Liver (tissue), 9 donors: ENCODE results near the gene CEP20. TPM values are rescaled to one million over a fixed set of nuclear protein-coding genes. Genes with fewer than 3 reads are reported as not detected.

ENCODE experiments used
- DNase-seq: peaks from one replicate; pipeline ENCODE4 v3.0.0-alpha.2; 2017; ENCODE audit warnings: low spot score
- H3K27ac ChIP-seq, 2 donors: one replicate each; pipeline ENCODE4 v1.7.0; 2013; ENCODE audit warnings: inconsistent platforms in 2 of 2, low read length in 2 of 2, control low read depth in 1 of 2, low read depth in 1 of 2, mild to moderate bottlenecking in 1 of 2
- H3K27me3 ChIP-seq, 4 donors: one replicate each; pipeline versions ENCODE4 v1.6.1 to v1.7.0; 2013; ENCODE audit warnings: low read length in 3 of 4, inconsistent platforms in 1 of 4, mild to moderate bottlenecking in 1 of 4, moderate library complexity in 1 of 4; ENCODE audit not compliant: control insufficient read depth in 4 of 4, insufficient read depth in 4 of 4
- H3K36me3 ChIP-seq, 4 donors: one replicate each; pipeline versions ENCODE4 v1.6.1 to v1.7.0; 2013; ENCODE audit warnings: low read length in 3 of 4, mild to moderate bottlenecking in 3 of 4, low read depth in 1 of 4, moderate library complexity in 1 of 4; ENCODE audit not compliant: control insufficient read depth in 4 of 4, insufficient read depth in 3 of 4
- H3K4me1 ChIP-seq, 4 donors: one replicate each; pipeline versions ENCODE4 v1.6.1 to v1.7.0; 2013; ENCODE audit warnings: low read length in 3 of 4, mild to moderate bottlenecking in 3 of 4, moderate library complexity in 1 of 4; ENCODE audit not compliant: control insufficient read depth in 4 of 4, insufficient read depth in 4 of 4
- H3K4me3 ChIP-seq, 3 donors: one replicate each; pipeline versions ENCODE4 v1.6.1 to v1.7.0; 2013; ENCODE audit warnings: low read length in 3 of 3, control low read depth in 1 of 3, low read depth in 1 of 3, mild to moderate bottlenecking in 1 of 3
- H3K9ac ChIP-seq, 2 donors: one replicate each; pipeline ENCODE4 v1.7.0; 2013; ENCODE audit warnings: low read length in 2 of 2, mild to moderate bottlenecking in 2 of 2, moderate library complexity in 2 of 2, control low read depth in 1 of 2, low read depth in 1 of 2
- H3K9me3 ChIP-seq, 4 donors: one replicate each; pipeline versions ENCODE4 v1.6.1 to v1.7.0; 2013; ENCODE audit warnings: low read length in 3 of 4; ENCODE audit not compliant: control insufficient read depth in 4 of 4
- ATF3 ChIP-seq: IDR thresholded peaks from 2 replicates; pipeline ENCODE4 v1.6.1; 2016; ENCODE audit warnings: antibody characterized with exemption
- CTCF ChIP-seq: fragments of 150-350 bp; IDR thresholded peaks from 2 replicates; pipeline ENCODE4 v1.5.1; 2017; ENCODE audit warnings: improper control_type of control experiment, low read depth, low read length; ENCODE audit not compliant: missing input control
- EGR1 ChIP-seq, 2 donors: IDR thresholded peaks; 2 replicates each; pipeline ENCODE4 v1.6.1; 2016 to 2018; ENCODE audit warnings: antibody characterized with exemption in 2 of 2, low read depth in 2 of 2
- FOXA1 ChIP-seq: IDR thresholded peaks from 2 replicates; pipeline ENCODE4 v1.6.1; 2016; ENCODE audit warnings: antibody characterized with exemption
- FOXA2 ChIP-seq: IDR thresholded peaks from 2 replicates; pipeline ENCODE4 v1.6.1; 2016; ENCODE audit warnings: antibody characterized with exemption
- GABPA ChIP-seq, 2 donors: IDR thresholded peaks in 1 of 2; conservative IDR thresholded peaks in 1 of 2; 2 replicates each; pipeline ENCODE4 v1.6.1; 2016; ENCODE audit warnings: antibody characterized with exemption in 2 of 2, mild to moderate bottlenecking in 1 of 2, moderate library complexity in 1 of 2
- HNF4A ChIP-seq, 2 donors: conservative IDR thresholded peaks; 2 replicates each; pipeline ENCODE4 v1.6.1; 2016; ENCODE audit warnings: antibody characterized with exemption in 2 of 2, mild to moderate bottlenecking in 2 of 2
- HNF4G ChIP-seq: IDR thresholded peaks from 2 replicates; pipeline ENCODE4 v1.6.1; 2016; ENCODE audit warnings: antibody characterized with exemption
- JUND ChIP-seq, 2 donors: IDR thresholded peaks; 2 replicates each; pipeline ENCODE4 v1.6.1; 2016; ENCODE audit warnings: antibody characterized with exemption in 2 of 2
- MAX ChIP-seq: IDR thresholded peaks from 2 replicates; pipeline ENCODE4 v1.6.1; 2016; ENCODE audit warnings: antibody characterized with exemption
- NR2F2 ChIP-seq: IDR thresholded peaks from 2 replicates; pipeline ENCODE4 v1.6.1; 2016; ENCODE audit warnings: antibody characterized with exemption
- RAD21 ChIP-seq, 2 donors: IDR thresholded peaks; 2 replicates each; pipeline ENCODE4 v1.6.1; 2016; ENCODE audit warnings: antibody characterized with exemption in 2 of 2, mild to moderate bottlenecking in 2 of 2
- REST ChIP-seq: IDR thresholded peaks from 2 replicates; pipeline ENCODE4 v1.6.1; 2016; ENCODE audit warnings: antibody characterized with exemption, mild to moderate bottlenecking
- RXRA ChIP-seq, 2 donors: IDR thresholded peaks; 2 replicates each; pipeline ENCODE4 v1.6.1; 2017 to 2018; ENCODE audit warnings: antibody characterized with exemption in 2 of 2, mild to moderate bottlenecking in 1 of 2
- SP1 ChIP-seq: IDR thresholded peaks from 2 replicates; pipeline ENCODE4 v1.6.1; 2018; ENCODE audit warnings: antibody characterized with exemption, mild to moderate bottlenecking
- YY1 ChIP-seq: IDR thresholded peaks from 2 replicates; pipeline ENCODE4 v1.6.1; 2016; ENCODE audit warnings: antibody characterized with exemption, mild to moderate bottlenecking
- WGBS: extraction: QIAGEN DNeasy Blood & Tissue Kit; methylation state at CpG from one replicate; pipeline ENCODE4 v1.1.7; 2013; 5-methylcytosine and 5-hydroxymethylcytosine counted together
- polyA plus RNA-seq, 2 donors: library from polyadenylated mRNA; stranded (reverse) in 1 of 2; unstranded in 1 of 2; fragments of 200-250 nt in 1 of 2; fragments of >200 nt in 1 of 2; fragmentation: Nextera tagmentation in 1 of 2; extraction: Ambion mirVana in 1 of 2; gene quantifications; one replicate each; pipeline versions ENCODE4 v1.2.1 to v1.2.3, GENCODE V29; 2013 to 2015
- total RNA-seq, 2 donors: library from RNA; depleted of rRNA; stranded (reverse); fragments of >200 nt; gene quantifications; one replicate each; pipeline ENCODE4 v1.2.3, GENCODE V29; 2014
- donor health status: healthy.
- donor health status: healthy.
- donor health status: healthy.
- donor health status: healthy.
- donor health status: healthy.

The CEP20 gene
- total and polyA plus RNA-seq, 4 donors, result 10.7 to 19.2 (median 13.3) TPM

- no peaks in the 10 kb centered on the region for H3K4me1 ChIP-seq
- TF ChIP-seq FOXA2 (no peak), YY1 (no peak), RXRA (IDR thresholded peaks at IDR 0.05) (no peak), NR2F2 (peak; percentile 44)
- no peak for DNase-seq
- H3K9ac ChIP-seq, result no peak overlapping the region
- no peaks in the 10 kb centered on the region for H3K9me3 ChIP-seq
- no peaks in the 10 kb centered on the region for H3K27me3 ChIP-seq
- H3K27ac ChIP-seq, result no peak overlapping the region
- H3K4me3 ChIP-seq, result no peak overlapping the region
- no peaks in the 10 kb centered on the region for H3K36me3 ChIP-seq
- 57% methylated on average over 9 of the region's 9 CpGs for WGBS
These were observed 58.9 kb downstream of the CEP20 start for GRCh38 chr16:15829460-15829859.

GRCh38 chr16:15827709-15828343, 60.6 kb downstream of the CEP20 start:
- no peak overlapping the region for H3K9ac ChIP-seq
- H3K36me3 ChIP-seq, result no peaks in the 10 kb centered on the region
- H3K4me1 ChIP-seq, result no peaks in the 10 kb centered on the region
- no peak overlapping the region for H3K4me3 ChIP-seq
- TF ChIP-seq MAX, result no peak
- no peak for TF ChIP-seq CTCF
- TF ChIP-seq ATF3, result no peak
- H3K9me3 ChIP-seq, result no peaks in the 10 kb centered on the region
- DNase-seq, result no peak
- WGBS, result 90% methylated on average over 11 of the region's 11 CpGs
- H3K27ac ChIP-seq, result no peak overlapping the region
- no peaks in the 10 kb centered on the region for H3K27me3 ChIP-seq

- H3K27me3 ChIP-seq, result no peaks in the 10 kb centered on the region
- H3K4me3 ChIP-seq, result no peak overlapping the region
- H3K9me3 ChIP-seq, result no peaks in the 10 kb centered on the region
- WGBS, result 96% methylated on average over 7 of the region's 7 CpGs
- no peaks in the 10 kb centered on the region for H3K36me3 ChIP-seq
- DNase-seq, result no peak
- H3K4me1 ChIP-seq, result no peaks in the 10 kb centered on the region
- H3K9ac ChIP-seq, result no peak overlapping the region
- H3K27ac ChIP-seq, result no peak overlapping the region
- TF ChIP-seq RXRA (IDR thresholded peaks at IDR 0.05), result no peak
- no peak for TF ChIP-seq EGR1 (IDR thresholded peaks at IDR 0.05; ENCODE audit: low read depth in 2 of 2)
- TF ChIP-seq FOXA1, result no peak
- no peak for TF ChIP-seq CTCF
- no peak for TF ChIP-seq HNF4A (conservative IDR thresholded peaks at IDR 0.05)
- no peak for TF ChIP-seq REST
- no peak for TF ChIP-seq JUND (IDR thresholded peaks at IDR 0.05)
- no peak for TF ChIP-seq SP1
- TF ChIP-seq MAX, result no peak
- no peak for TF ChIP-seq NR2F2
- TF ChIP-seq ATF3, result no peak
- TF ChIP-seq HNF4G, result no peak
- TF ChIP-seq GABPA (IDR thresholded peaks at IDR 0.05 in 1 of 2, conservative IDR thresholded peaks at IDR 0.05 in 1 of 2), result no peak
- no peak for TF ChIP-seq RAD21 (IDR thresholded peaks at IDR 0.05)
- no peak for TF ChIP-seq FOXA2
- TF ChIP-seq YY1, result no peak
These were observed 61.1 kb downstream of the CEP20 start for GRCh38 chr16:15827299-15827698.
